Posterior vena cava (tissue), 2 donors: ENCODE data around the gene FAF1. TPM values are rescaled to one million over a fixed set of nuclear protein-coding genes. Genes with fewer than 3 reads are reported as not detected.
"Not testable (repeated sequence)": the region's sequence is repeated elsewhere in the genome, so short reads cannot be mapped to it uniquely, and the experiment has no call there.

ENCODE experiments used
- DNase-seq: peaks from one replicate; pipeline ENCODE4 v3.0.0-alpha.2; 2020; ENCODE audit warnings: low spot score
- intact Hi-C, 2 donors: fragments of 100-400 bp; cut with DNase I; formaldehyde crosslinking; loops; one replicate each; pipeline versions ENCODE4 v1.14.1 to v1.14.2; 2022 to 2023
- total RNA-seq, 2 donors: library from RNA; stranded (reverse); fragmentation: NEBNext Ultra II Directional; extraction: Animal tissue kit (Norgen Biotek cat#: 25700); gene quantifications; one replicate each; pipeline ENCODE4 v1.2.1, GENCODE V29; 2021
- donor health status: DM: yes; HTN: yes; CAD: no.
- donor health status: DM: yes; HTN: yes; CAD: no.

Gene FAF1
- total RNA-seq, 2 donors from 2014 or later, result 55.3 to 64.2 TPM

- peak; percentile 98 for DNase-seq
- intact Hi-C loops, result no loop called here
These were observed 8.2 kb upstream of the FAF1 start for GRCh38 chr1:50968158-50968820.

- intact Hi-C loops, result no loop called here
These were observed 7.5 kb upstream of the FAF1 start for GRCh38 chr1:50967416-50968157.

GRCh38 chr1:50966991-50967390 is 6.9 kb upstream of the FAF1 start:
- DNase-seq, result no peak
- intact Hi-C loops, result no loop called here

More at GRCh38 chr1:50967416-50968157, 7.5 kb upstream of the FAF1 start:
- no peak for DNase-seq

GRCh38 chr1:50964863-50965262 is 4.8 kb upstream of the FAF1 start:
- DNase-seq, result no peak
- intact Hi-C loops, result no loop called here

DNA sequence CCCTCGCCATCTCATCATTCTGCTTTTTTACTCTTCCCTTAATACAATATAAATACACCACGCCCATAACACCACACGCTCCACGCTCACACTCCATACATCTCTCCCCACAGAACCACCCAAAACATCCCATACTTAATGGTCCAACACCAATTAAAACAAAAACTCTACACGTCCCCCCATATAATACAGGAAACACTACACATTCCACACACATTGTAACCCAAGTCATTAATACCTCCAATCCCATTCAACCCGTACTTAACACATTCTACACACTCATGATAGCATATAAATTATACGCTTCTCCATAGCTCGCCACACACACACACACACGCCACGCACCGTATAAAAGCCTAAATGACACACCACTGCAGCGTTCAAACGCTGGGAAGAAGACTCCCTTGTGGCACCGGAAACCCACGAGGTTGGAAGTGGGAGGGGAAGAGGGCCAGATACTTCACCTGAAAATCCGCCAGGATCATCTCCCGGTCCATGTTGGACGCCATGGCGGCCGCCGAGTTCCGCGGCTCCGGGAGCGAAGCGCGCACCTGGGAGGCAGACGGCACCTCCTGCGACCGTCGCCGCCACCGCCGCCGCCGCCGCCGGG is 659 bp downstream of the FAF1 start:
- intact Hi-C loops, result no loop called here
- no peak for DNase-seq

- DNase-seq, result no peak
- intact Hi-C loops, result no loop called here
These were observed 5.0 kb downstream of the FAF1 start for GRCh38 chr1:50955116-50955515.

GRCh38 chr1:50952566-50952965 is 7.5 kb downstream of the FAF1 start:
- intact Hi-C loops, DNase-seq: not testable (repeated sequence)

- intact Hi-C loops, result no loop called here
These were observed 9.7 kb downstream of the FAF1 start for GRCh38 chr1:50950396-50950795.

DNA sequence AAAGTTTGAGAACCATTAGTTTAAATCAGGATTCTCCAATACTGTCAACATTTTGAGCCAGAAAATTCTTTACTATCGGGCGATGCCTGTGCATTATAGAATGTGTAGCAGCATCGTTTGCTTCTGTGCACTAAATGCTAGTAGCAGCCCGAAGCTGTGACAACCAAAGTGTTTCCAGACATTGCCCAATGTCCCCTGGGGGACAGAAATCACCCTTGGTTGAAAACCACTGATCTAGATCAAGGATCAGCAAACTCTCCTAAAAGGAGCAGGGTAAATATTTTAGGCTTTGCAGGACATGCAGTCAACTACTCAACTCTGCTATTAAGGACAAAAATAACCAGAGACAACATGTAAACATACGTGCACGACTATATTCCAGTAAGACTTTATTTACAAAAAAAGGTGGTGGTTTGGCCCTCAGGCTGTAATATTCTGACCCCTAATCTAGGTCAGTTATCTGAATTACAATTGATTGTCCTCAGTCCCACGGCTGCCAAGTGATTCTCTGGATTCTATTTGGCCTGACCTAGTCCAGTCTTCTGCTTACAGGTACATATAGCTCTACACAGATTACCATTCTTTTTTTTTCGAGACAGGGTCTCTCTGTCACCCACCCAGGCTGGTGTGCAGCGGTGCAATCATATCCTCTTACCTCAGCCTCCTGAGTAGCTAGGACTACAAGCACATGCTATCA is 10.6 kb downstream of the FAF1 start:
- intact Hi-C loops, result no loop called here
- DNase-seq, result no peak

More at GRCh38 chr1:50950396-50950795, 9.7 kb downstream of the FAF1 start:
- no peak for DNase-seq

DNA sequence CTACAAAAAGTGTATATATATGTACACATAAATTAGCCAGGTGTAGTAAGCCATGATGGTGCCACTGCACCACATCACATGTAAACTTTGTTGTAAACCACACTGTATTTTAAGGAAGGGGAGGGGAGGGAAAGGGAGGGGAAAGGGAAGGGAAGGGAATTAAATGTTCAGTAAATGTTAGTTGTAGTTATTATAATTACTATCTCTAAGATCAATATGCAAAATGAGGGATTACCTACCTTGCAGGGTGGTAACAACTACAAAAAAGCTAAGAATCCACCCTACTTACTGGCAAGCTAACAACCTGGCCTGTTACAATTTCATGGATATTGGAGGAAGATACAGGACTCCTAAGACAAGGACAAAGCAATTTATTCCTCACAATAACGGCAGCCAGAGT is 17.7 kb downstream of the FAF1 start:
- intact Hi-C loops, result no loop called here
- no peak for DNase-seq

GRCh38 chr1:50940291-50940690 is 19.8 kb downstream of the FAF1 start:
- no peak for DNase-seq
- intact Hi-C loops, result no loop called here

- intact Hi-C loops, result no loop called here
- no peak for DNase-seq
These were observed 23.7 kb downstream of the FAF1 start for GRCh38 chr1:50936321-50936720.

- DNase-seq, intact Hi-C loops: not testable (repeated sequence)
These were observed 24.8 kb downstream of the FAF1 start for GRCh38 chr1:50935276-50935675.

GRCh38 chr1:50934838-50935237 is 25.2 kb downstream of the FAF1 start:
- intact Hi-C loops, result no loop called here
- DNase-seq, result no peak

DNA sequence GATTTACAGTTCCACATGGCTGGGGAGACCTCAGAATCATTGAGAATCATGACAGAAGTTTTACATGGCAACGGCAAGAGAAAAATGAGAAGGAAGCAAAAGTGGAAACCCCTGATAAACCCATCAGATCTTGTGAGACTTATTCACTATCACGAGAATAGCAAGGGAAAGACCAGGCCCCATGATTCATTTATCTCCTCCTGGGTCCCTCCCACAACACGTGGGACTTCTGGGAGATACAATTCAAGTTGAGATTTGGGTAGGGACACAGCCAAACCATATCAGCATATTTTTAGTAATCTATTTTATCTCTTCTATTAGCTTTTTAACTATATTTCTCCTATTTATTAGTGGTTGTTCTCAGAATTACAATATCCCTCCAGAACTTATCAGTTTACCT is 26.3 kb downstream of the FAF1 start:
- DNase-seq, intact Hi-C loops: not testable (repeated sequence)

DNA sequence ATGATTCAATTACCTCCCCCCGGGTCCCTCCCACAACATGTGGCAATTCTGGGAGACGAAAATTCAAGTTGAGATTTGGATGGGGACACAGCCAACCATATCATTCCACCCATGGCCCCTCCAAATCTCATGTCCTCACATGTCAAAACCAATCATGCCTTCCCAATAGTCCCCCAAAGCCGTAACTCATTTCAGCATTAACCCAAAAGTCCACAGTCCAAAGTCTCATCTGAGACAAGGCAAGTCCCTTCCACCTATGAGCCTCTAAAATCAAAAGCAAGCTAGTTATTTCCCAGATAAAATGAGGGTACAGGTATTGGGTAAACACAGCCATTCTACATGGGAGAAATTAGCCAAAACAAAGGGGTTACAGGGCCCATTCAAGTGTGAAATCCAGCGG is 28.0 kb downstream of the FAF1 start:
- intact Hi-C loops, DNase-seq: not testable (repeated sequence)

DNA sequence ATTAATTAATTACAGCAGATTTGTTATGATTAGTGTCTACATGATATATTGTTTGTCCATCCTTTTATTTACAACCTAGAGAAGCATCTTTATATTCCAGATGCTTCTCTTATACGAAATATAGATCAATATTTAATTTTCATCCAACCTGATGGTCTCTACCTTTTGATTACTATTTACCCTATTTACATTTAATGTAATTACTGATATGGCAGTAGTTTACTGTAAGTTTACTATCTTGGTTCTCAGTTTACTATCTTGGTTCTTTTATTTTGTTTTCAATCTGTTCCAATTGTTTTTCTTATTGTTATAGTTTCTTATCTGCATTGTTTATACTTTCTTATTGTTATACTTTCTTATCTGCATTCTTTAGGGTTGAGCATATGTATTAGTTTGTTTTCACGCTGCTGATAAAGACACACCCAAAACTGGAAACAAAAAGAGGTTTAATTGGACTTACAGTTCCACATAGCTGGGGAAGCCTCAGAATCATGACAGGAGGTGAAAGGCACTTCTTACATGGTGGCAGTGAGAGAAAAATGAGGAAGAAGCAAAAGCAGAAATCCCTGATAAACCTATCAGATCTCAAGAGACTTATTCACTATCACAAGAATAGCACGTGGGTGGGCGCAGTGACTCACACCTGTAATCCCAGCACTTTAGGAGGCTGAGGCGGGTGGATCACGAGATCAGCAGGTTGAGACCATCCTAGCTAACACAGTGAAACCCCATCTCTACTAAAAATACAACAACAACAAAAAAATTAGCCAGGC is 28.9 kb downstream of the FAF1 start:
- no peak for DNase-seq
- intact Hi-C loops, result no loop called here

GRCh38 chr1:50930193-50930592 is 29.9 kb downstream of the FAF1 start:
- no peak for DNase-seq
- intact Hi-C loops, result no loop called here

DNA sequence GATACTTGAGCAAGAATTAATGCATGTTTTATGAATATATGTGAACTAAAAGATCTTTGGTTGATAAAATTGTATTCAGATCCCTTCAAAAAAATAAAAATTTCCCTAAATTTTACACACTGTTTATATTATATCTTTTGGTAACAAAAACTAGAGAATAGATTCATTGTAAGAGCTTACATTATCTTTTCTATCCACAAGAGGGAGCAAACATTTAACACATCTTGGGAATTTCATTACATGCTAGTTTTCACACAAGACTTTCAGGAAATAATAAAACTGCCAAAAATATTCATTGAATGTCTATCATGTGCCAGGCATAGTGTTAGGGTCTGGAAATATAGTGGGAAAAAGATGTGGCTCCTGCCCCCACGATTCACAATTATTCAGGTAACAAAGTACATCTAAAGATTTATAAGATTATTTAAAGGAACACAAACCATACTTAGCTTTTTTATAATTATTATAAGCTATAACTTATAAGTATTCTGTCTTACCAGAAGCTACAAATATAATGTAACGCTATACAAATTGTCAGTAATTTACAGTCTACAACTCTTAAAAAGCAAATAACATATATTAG is 30.6 kb downstream of the FAF1 start:
- intact Hi-C loops, result loop anchor here in 1 of 2 donors (5.0 kb wide), 1 partner anchor 1128 kb away; the partner anchor contains the start of genes BTF3L4 and TXNDC12
- no peak for DNase-seq
